GM12872 (cell line): ENCODE measurements around the gene PLA2R1.

Experiments used
- TF ChIP-seq, protein P1 (sequence below): IDR thresholded peaks from 3 replicates; pipeline ENCODE4 v1.5.1; 2011; ENCODE audit warnings: low read depth, mild to moderate bottlenecking, low read length, moderate library complexity; ENCODE audit not compliant: insufficient read depth

The PLA2R1 gene

DNA sequence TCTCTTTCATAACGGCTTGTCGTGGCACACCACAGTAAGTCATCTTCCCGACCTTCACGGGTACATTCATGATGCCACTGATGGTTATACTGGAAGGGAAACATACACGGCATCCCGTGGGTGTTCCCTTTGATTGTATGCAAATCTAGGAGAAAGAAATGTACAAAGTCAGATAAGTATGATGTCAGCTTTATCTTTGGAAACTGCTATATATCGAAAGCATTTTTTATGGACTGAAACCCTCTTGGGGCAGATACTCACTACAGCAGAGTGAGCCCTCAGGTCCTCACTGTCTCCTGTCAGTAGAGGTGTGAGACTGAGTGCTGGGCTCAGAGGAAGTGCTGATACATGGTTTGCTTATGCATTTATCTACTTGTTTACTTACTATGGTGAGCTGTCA is 20.4 kb downstream of the PLA2R1 start:
- TF ChIP-seq, protein P1, sequence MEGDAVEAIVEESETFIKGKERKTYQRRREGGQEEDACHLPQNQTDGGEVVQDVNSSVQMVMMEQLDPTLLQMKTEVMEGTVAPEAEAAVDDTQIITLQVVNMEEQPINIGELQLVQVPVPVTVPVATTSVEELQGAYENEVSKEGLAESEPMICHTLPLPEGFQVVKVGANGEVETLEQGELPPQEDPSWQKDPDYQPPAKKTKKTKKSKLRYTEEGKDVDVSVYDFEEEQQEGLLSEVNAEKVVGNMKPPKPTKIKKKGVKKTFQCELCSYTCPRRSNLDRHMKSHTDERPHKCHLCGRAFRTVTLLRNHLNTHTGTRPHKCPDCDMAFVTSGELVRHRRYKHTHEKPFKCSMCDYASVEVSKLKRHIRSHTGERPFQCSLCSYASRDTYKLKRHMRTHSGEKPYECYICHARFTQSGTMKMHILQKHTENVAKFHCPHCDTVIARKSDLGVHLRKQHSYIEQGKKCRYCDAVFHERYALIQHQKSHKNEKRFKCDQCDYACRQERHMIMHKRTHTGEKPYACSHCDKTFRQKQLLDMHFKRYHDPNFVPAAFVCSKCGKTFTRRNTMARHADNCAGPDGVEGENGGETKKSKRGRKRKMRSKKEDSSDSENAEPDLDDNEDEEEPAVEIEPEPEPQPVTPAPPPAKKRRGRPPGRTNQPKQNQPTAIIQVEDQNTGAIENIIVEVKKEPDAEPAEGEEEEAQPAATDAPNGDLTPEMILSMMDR: no peak

DNA sequence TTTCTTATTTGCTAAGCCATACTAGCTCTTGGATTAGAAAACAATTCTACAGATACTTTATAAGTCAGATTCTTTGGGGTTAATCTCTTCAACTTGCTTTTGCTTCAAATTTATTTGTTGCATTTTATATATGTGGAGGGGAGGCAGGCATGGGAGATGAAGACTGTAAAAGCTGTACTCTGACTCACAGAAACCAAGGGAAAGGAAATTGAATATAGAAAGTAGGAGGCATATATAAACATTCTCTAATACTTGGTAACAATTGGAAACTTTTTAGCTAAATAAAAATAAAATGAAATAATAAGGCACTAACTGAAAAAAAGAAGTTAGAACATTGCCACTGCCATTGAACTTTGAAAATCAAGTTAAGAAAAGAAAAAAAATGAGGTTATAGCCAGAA is 21.3 kb downstream of the PLA2R1 start:
- TF ChIP-seq, protein P1: no peak

DNA sequence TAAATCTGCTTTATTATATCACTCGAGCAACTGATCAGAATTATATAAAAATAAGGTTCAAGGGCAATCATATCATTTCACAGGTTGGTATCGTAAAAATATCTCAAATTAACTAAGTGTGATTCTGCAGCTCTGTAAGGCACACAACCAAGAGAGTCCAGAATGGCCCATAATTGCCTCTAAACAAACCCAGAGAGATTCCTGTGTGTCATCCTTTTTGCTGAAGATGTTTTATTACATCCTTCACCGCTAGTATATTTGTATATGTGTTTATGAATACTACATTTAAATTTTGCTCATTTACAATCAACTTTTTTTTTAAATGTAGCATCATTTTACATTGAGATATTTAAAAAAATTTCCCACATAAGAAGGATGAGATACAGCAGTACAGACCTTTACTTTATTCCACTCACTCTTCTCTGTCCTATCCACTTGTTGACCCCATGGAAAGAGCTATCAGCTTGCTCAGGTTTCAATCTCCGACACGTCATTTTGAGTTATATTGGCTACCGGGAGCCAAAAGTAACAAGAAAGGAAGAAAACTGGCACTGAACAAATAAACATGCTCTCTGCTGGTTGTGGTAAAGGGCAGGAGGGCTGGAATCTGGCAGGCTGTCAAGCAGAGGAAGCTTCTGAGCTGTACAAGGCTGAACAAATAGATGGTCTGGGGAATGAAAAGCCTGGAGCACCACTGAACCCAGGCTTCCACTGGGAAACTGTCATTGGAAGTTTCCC is 23.1 kb downstream of the PLA2R1 start:
- TF ChIP-seq, protein P1: no peak

DNA sequence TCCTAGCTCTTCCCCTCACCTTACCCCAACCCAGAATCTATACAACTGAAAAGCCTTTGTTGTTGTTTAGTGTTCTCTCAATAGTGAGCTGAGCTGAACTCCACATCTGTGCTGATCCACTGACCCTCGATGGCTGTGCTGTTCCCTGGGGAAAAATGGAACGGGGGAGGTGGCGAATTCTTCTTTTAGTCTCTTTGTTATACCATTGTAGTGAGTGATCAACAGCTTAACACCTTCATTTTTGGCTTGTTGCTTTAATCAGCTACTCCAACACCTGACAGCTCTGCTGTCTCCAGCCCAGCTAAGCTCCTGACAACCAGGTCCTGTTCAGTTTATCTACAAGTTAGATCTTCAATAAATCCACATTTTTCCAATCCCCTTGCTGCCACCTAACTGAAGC is 25.7 kb downstream of the PLA2R1 start:
- TF ChIP-seq, protein P1: no peak

DNA sequence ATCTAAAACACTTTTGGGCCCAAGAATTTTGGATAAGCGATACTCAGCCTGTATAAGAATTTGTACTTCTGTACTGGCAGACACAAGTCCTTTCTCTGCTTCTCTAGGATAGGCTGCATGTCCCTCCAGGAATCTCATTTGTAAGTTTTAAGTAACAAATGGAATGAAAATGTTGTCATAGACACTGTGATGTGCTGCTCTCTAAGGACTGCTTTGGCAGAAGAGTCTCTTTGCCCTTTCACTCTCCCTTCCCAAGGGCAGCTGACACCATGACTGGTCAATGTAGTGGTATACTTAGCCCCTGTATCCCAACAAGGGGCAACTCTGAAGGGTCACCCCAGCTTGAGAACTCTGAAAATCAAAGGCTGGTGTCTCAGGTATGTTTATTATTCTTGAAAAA is 27.3 kb downstream of the PLA2R1 start:
- TF ChIP-seq, protein P1: no peak

DNA sequence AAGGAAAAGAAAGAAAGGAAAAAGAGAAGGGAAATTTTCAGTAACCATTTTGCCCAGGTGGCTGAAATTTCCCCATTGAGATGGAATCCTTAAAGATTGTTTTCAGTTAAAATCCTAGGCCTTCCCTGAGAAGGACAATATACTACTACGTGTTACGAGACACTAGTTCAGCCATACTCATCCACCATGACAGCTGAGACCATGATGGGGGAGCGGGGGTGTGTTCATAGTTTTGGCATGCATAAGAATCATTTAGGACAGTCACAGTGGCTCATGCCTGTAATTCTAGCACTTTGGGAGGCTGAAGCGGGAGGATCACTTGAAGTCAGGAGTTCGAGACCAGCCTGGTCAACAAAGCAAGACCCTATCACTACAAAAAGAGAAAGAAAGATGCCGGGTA is 28.0 kb downstream of the PLA2R1 start:
- TF ChIP-seq, protein P1: no peak

DNA sequence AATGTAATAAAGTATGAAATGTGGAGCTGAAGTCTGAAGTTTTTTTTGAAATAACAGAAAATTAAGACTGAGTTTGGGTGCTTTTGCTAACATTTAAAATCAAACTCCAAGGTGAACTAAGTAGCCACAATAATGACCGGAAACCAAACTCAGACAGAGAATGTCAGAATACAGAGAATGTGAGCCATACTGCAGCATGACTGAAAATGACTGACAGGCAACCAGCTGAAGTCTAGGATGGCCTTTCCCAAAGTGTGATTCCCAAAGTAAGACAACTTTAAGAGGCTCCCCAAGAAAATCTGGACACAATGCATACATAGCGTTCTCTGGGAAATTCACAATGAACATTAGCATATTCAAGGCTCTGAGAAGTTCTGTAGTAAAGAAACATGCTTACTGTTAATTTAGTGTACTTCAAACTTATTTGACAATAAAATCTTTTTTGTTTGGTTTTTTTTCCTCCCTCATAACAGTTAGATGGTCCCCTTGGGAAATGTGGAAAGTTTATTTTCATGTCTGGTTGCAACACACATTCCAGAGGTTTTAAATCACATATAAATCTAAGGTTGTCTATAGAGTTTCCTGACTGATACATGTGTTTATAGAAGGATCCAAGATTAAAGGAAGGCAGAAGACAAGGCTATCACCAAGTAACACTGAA is 28.6 kb downstream of the PLA2R1 start:
- TF ChIP-seq, protein P1: no peak
